SK-N-SH treated with all-trans-retinoic acid at 6 μM for 48 hours (cell line): ENCODE results near the gene SLC12A7.

Experiments
- ATAC-seq: fragments of 200-7000 bp; cut with Tn5 transposase; 3 replicates; pipeline ENCODE4 v1.9.1; 2020; ENCODE audit warnings: mild to moderate bottlenecking, moderate library complexity
- ARNTL ChIP-seq: fragments of 450-650 bp; formaldehyde crosslinking; IDR thresholded peaks from 2 replicates; pipeline ENCODE4 v1.5.0; 2020; ENCODE audit warnings: low read depth, mild to moderate bottlenecking, moderate library complexity, borderline replicate concordance
- BACH2 ChIP-seq: fragments of 250-450 bp; sonication (Bioruptor Pico); IDR thresholded peaks from 2 replicates; pipeline ENCODE4 v1.9.0; 2021; ENCODE audit warnings: mild to moderate bottlenecking, borderline replicate concordance
- CSDC2 ChIP-seq: fragments of 250-450 bp; sonication (Bioruptor Pico); IDR thresholded peaks from 2 replicates; pipeline ENCODE4 v1.5.0; 2020; ENCODE audit warnings: mild to moderate bottlenecking, moderate library complexity
- CSRNP3 ChIP-seq: fragments of 250-450 bp; sonication (Bioruptor Pico); IDR thresholded peaks from 2 replicates; pipeline ENCODE4 v1.5.1; 2021; ENCODE audit warnings: mild to moderate bottlenecking, moderate library complexity
- ESRRG ChIP-seq: fragments of 250-450 bp; sonication (Bioruptor Pico); IDR thresholded peaks from 2 replicates; pipeline ENCODE4 v1.6.1; 2021; ENCODE audit warnings: mild to moderate bottlenecking
- GLIS3 ChIP-seq: fragments of 250-450 bp; sonication (Bioruptor Pico); IDR thresholded peaks from 2 replicates; pipeline ENCODE4 v1.5.0; 2020; ENCODE audit warnings: mild to moderate bottlenecking, moderate library complexity
- ISL1 ChIP-seq: fragments of 250-450 bp; sonication (Bioruptor Pico); IDR thresholded peaks from 2 replicates; pipeline ENCODE4 v2.1.2; 2022; ENCODE audit warnings: mild to moderate bottlenecking, moderate library complexity
- OSR1 ChIP-seq: fragments of 250-450 bp; sonication (Bioruptor Pico); IDR thresholded peaks from 2 replicates; pipeline ENCODE4 v1.8.0; 2022; ENCODE audit warnings: moderate library complexity, mild to moderate bottlenecking, inconsistent platforms
- PATZ1 ChIP-seq: fragments of 250-450 bp; sonication (Bioruptor Pico); IDR thresholded peaks from 2 replicates; pipeline ENCODE4 v1.8.0; 2020; ENCODE audit warnings: mild to moderate bottlenecking, moderate library complexity, borderline replicate concordance
- PPARA ChIP-seq: fragments of 250-450 bp; sonication (Bioruptor Pico); IDR thresholded peaks from 2 replicates; pipeline ENCODE4 v1.5.0; 2020; ENCODE audit warnings: mild to moderate bottlenecking, borderline replicate concordance
- RARB ChIP-seq: fragments of 250-450 bp; sonication (Bioruptor Pico); IDR thresholded peaks from 2 replicates; pipeline ENCODE4 v1.8.0; 2021; ENCODE audit warnings: mild to moderate bottlenecking, moderate library complexity
- TCF4 ChIP-seq: fragments of 250-450 bp; sonication (Bioruptor Pico); IDR thresholded peaks from 2 replicates; pipeline ENCODE4 v1.8.0; 2021; ENCODE audit warnings: mild to moderate bottlenecking, moderate library complexity, borderline replicate concordance
- ZC3H10 ChIP-seq: fragments of 250-450 bp; sonication (Bioruptor Pico); IDR thresholded peaks from 2 replicates; pipeline ENCODE4 v1.5.1; 2021; ENCODE audit warnings: mild to moderate bottlenecking, moderate library complexity
- ZFP3 ChIP-seq: fragments of 250-450 bp; sonication (Bioruptor Pico); IDR thresholded peaks from 2 replicates; pipeline ENCODE4 v1.5.0; 2020; ENCODE audit warnings: mild to moderate bottlenecking, moderate library complexity
- ZFP30 ChIP-seq: fragments of 450-650 bp; formaldehyde crosslinking; IDR thresholded peaks from 2 replicates; pipeline ENCODE4 v1.5.0; 2022; ENCODE audit warnings: mild to moderate bottlenecking, moderate library complexity
- ZNF565 ChIP-seq: fragments of 450-650 bp; formaldehyde crosslinking; conservative IDR thresholded peaks from 2 replicates; pipeline ENCODE4 v1.5.0; 2020; ENCODE audit warnings: low read depth, mild to moderate bottlenecking, moderate library complexity
- ZNF70 ChIP-seq: fragments of 450-650 bp; formaldehyde crosslinking; IDR thresholded peaks from 2 replicates; pipeline ENCODE4 v1.5.0; 2020; ENCODE audit warnings: mild to moderate bottlenecking, moderate library complexity
- ZNF8 ChIP-seq: fragments of 450-650 bp; formaldehyde crosslinking; IDR thresholded peaks from 2 replicates; pipeline ENCODE4 v1.5.0; 2020; ENCODE audit warnings: mild to moderate bottlenecking, moderate library complexity
- TF ChIP-seq, protein P1 (sequence below): fragments of 250-450 bp; sonication (Bioruptor Pico); IDR thresholded peaks from 2 replicates; pipeline ENCODE4 v1.8.0; 2021; ENCODE audit warnings: low read depth, mild to moderate bottlenecking, moderate library complexity, borderline replicate concordance
- TF ChIP-seq, protein P2 (sequence below): fragments of 250-450 bp; sonication (Bioruptor Pico); IDR thresholded peaks from 2 replicates; pipeline ENCODE4 v1.5.0; 2020; ENCODE audit warnings: mild to moderate bottlenecking, moderate library complexity
- TF ChIP-seq, protein P3 (sequence below): fragments of 250-450 bp; sonication (Bioruptor Pico); IDR thresholded peaks from 2 replicates; pipeline ENCODE4 v1.5.1; 2020; ENCODE audit warnings: low read depth, mild to moderate bottlenecking, moderate library complexity

Gene SLC12A7

GRCh38 chr5:1065891-1066650, 45.8 kb downstream of the SLC12A7 start:
- TF ChIP-seq ZC3H10 (CRISPR knock-in tag) (no peak), BACH2 (CRISPR knock-in tag) (no peak), RARB (CRISPR knock-in tag) (no peak), CSDC2 (no peak), PPARA (CRISPR knock-in tag) (no peak), PATZ1 (CRISPR knock-in tag) (no peak), GLIS3 (CRISPR knock-in tag) (no peak), ZFP3 (CRISPR knock-in tag) (no peak), ZNF565 (CRISPR knock-in tag) (no peak), OSR1 (no peak), ARNTL (CRISPR knock-in tag) (no peak), TCF4 (CRISPR knock-in tag) (no peak), CSRNP3 (no peak), ZNF70 (CRISPR knock-in tag) (no peak), ESRRG (no peak), ISL1 (CRISPR knock-in tag) (no peak), ZFP30 (no peak)
- TF ChIP-seq, protein P1, sequence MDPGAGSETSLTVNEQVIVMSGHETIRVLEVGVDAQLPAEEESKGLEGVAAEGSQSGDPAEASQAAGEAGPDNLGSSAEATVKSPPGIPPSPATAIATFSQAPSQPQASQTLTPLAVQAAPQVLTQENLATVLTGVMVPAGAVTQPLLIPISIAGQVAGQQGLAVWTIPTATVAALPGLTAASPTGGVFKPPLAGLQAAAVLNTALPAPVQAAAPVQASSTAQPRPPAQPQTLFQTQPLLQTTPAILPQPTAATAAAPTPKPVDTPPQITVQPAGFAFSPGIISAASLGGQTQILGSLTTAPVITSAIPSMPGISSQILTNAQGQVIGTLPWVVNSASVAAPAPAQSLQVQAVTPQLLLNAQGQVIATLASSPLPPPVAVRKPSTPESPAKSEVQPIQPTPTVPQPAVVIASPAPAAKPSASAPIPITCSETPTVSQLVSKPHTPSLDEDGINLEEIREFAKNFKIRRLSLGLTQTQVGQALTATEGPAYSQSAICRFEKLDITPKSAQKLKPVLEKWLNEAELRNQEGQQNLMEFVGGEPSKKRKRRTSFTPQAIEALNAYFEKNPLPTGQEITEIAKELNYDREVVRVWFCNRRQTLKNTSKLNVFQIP (CRISPR knock-in tag): no peak
- TF ChIP-seq, protein P2, sequence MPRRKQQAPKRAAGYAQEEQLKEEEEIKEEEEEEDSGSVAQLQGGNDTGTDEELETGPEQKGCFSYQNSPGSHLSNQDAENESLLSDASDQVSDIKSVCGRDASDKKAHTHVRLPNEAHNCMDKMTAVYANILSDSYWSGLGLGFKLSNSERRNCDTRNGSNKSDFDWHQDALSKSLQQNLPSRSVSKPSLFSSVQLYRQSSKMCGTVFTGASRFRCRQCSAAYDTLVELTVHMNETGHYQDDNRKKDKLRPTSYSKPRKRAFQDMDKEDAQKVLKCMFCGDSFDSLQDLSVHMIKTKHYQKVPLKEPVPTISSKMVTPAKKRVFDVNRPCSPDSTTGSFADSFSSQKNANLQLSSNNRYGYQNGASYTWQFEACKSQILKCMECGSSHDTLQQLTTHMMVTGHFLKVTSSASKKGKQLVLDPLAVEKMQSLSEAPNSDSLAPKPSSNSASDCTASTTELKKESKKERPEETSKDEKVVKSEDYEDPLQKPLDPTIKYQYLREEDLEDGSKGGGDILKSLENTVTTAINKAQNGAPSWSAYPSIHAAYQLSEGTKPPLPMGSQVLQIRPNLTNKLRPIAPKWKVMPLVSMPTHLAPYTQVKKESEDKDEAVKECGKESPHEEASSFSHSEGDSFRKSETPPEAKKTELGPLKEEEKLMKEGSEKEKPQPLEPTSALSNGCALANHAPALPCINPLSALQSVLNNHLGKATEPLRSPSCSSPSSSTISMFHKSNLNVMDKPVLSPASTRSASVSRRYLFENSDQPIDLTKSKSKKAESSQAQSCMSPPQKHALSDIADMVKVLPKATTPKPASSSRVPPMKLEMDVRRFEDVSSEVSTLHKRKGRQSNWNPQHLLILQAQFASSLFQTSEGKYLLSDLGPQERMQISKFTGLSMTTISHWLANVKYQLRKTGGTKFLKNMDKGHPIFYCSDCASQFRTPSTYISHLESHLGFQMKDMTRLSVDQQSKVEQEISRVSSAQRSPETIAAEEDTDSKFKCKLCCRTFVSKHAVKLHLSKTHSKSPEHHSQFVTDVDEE (CRISPR knock-in tag): no peak
- TF ChIP-seq, protein P3, sequence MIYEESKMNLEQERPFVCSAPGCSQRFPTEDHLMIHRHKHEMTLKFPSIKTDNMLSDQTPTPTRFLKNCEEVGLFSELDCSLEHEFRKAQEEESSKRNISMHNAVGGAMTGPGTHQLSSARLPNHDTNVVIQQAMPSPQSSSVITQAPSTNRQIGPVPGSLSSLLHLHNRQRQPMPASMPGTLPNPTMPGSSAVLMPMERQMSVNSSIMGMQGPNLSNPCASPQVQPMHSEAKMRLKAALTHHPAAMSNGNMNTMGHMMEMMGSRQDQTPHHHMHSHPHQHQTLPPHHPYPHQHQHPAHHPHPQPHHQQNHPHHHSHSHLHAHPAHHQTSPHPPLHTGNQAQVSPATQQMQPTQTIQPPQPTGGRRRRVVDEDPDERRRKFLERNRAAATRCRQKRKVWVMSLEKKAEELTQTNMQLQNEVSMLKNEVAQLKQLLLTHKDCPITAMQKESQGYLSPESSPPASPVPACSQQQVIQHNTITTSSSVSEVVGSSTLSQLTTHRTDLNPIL: no peak
- no peak for ATAC-seq

- TF ChIP-seq RARB (CRISPR knock-in tag): no peak
- TF ChIP-seq BACH2 (CRISPR knock-in tag): no peak
- no peak for TF ChIP-seq ZNF8 (CRISPR knock-in tag)
- TF ChIP-seq PPARA (CRISPR knock-in tag): no peak
- no peak for TF ChIP-seq ZFP3 (CRISPR knock-in tag)
- TF ChIP-seq OSR1: no peak
- TF ChIP-seq, protein P3: no peak
- TF ChIP-seq ISL1 (CRISPR knock-in tag): no peak
- no peak for TF ChIP-seq PATZ1 (CRISPR knock-in tag)
- no peak for TF ChIP-seq TCF4 (CRISPR knock-in tag)
- no peak for ATAC-seq
Observed at GRCh38 chr5:1065143-1065750, 46.6 kb downstream of the SLC12A7 start.
